ENCODE measurements around the gene TMEM245.

The TMEM245 gene

DNA sequence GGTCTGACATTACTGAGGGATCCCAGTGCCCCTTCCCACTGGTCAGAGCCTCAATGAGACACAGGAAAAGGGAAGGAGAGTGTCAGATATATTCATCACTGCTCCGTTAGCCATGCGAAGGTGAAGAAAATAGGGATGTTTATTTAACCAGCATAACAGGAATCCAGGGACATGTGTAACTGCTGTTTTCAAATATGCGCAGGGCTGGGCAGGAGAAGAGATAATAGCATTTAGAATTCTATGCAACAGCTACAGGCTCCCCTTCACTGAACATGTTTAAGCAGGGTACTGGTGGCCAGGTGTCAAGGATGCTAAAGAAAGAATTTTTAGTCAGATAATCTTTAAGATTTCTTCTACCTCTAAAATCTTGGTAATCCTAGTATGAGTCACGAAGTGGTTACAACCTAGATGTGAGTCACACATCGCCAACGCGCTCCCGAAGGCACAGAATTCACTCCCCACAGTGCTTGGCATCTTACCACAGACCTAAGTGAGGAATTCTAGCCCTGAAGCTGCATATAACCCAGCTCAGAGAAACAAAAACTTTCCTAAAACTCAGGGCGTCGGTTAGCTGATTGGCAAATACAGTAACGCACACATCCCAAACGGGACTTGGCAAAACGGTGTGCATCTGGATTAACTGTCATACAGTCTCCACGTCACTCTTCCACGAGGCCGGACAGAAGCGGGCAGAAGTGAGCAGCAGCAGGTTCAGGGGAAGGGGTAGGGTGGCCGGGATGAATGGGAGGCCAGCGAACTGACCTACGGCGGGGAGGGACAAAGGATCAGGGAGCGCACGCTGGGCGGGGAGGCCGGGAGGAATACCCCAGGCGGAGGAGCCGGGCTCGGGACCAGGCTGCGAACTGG lies 107.5 kb downstream of the TMEM245 start:
- peaks cover 17 to 26% of the 10 kb centered on the region in 2 experiments for H3K4me1 ChIP-seq (ENCODE audit: control insufficient read depth in 1 of 2, insufficient read depth in 1 of 2, low read depth in 1 of 2, low read length in 1 of 2)
- peak overlapping the region; percentile 78 to 88 for H3K4me3 ChIP-seq (ENCODE audit: low read depth in 1 of 2, low read length in 1 of 2)
- TF ChIP-seq, protein P1, sequence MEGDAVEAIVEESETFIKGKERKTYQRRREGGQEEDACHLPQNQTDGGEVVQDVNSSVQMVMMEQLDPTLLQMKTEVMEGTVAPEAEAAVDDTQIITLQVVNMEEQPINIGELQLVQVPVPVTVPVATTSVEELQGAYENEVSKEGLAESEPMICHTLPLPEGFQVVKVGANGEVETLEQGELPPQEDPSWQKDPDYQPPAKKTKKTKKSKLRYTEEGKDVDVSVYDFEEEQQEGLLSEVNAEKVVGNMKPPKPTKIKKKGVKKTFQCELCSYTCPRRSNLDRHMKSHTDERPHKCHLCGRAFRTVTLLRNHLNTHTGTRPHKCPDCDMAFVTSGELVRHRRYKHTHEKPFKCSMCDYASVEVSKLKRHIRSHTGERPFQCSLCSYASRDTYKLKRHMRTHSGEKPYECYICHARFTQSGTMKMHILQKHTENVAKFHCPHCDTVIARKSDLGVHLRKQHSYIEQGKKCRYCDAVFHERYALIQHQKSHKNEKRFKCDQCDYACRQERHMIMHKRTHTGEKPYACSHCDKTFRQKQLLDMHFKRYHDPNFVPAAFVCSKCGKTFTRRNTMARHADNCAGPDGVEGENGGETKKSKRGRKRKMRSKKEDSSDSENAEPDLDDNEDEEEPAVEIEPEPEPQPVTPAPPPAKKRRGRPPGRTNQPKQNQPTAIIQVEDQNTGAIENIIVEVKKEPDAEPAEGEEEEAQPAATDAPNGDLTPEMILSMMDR (IDR thresholded peaks at IDR 0.05), result no peak
- no peaks in the 10 kb centered on the region for H3K9me3 ChIP-seq
- H3K27me3 ChIP-seq, result peaks cover 13% of the 10 kb centered on the region
- H3K27ac ChIP-seq, result no peak overlapping the region
- H3K36me3 ChIP-seq, result no peaks in the 10 kb centered on the region

DNA sequence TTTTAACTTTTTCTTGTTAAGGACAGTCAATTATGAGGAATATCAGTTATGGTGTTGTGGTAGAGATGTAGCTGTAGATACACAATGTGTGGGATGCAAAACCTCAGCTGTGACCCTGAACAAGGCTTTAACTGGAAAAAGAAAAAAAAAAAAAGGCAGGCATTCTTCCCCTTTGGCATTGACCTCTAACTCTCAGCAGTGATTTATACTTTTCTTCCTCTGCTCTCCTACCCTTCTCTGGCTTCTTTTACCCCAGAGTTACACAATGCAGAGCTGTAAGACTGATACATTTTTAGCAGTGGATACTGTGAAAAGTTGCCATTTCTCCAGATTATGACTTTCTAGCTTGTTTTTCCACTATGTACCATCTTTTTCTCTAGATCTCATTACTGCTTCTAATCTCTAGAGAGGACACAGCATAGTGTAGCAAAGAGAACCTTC lies 108.5 kb downstream of the TMEM245 start:
- Histone ChIP-seq H3K27ac (peak overlapping the region; percentile 11), H3K4me3 (ENCODE audit: low read depth in 1 of 2, low read length in 1 of 2) (no peak overlapping the region), H3K9me3 (no peaks in the 10 kb centered on the region), H3K27me3 (peaks cover 13% of the 10 kb centered on the region), H3K4me1 (ENCODE audit: control insufficient read depth in 1 of 2, insufficient read depth in 1 of 2, low read depth in 1 of 2, low read length in 1 of 2) (peaks cover 17 to 26% of the 10 kb centered on the region in 2 experiments), H3K36me3 (no peaks in the 10 kb centered on the region)
- TF ChIP-seq, protein P1 (IDR thresholded peaks at IDR 0.05), result no peak

DNA sequence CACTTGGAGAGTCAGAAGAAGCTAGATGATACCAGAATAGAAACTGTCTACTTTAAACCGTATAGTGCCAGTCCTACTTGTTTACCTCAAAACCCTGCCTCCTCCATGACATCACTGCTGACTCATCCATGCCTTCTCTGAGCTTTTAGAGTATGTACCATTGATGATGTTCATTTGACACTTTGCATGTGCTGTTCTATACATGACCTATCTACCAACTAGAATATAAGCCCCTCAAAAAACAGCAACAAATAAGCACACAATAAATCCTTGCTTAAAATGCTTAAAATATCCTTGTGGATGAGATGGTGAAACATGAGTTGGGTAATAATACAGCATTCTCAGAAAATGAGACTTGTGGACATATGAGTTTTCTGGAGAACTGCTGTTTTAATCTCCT lies 109.0 kb downstream of the TMEM245 start:
- TF ChIP-seq, protein P1 (IDR thresholded peaks at IDR 0.05), result no peak
- Histone ChIP-seq H3K9me3 (no peaks in the 10 kb centered on the region), H3K36me3 (no peaks in the 10 kb centered on the region), H3K4me3 (ENCODE audit: low read depth in 1 of 2, low read length in 1 of 2) (no peak overlapping the region), H3K27ac (peak overlapping the region; percentile 11), H3K4me1 (ENCODE audit: control insufficient read depth in 1 of 2, insufficient read depth in 1 of 2, low read depth in 1 of 2, low read length in 1 of 2) (peaks cover 17 to 26% of the 10 kb centered on the region in 2 experiments), H3K27me3 (peaks cover 13% of the 10 kb centered on the region)

DNA sequence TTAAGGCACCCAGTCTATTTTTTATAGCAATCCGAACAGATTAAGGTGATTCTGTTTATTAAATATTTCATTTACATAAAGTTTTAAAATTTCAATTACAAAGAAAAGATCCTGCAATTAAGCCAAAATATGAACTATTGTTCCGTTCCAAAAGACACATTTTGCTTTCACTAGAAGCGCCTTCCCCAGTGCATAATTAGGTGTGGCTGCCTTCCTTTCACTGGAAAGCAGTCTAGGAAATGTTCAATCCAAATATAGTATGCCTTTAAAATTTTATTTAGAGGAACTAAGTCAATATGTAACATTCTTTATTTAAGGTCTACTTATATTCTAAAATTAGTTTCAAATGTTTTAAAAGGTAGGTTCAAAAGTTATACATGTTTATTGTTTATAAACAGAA lies 114.1 kb downstream of the TMEM245 start:
- H3K4me3 ChIP-seq (ENCODE audit: low read depth in 1 of 2, low read length in 1 of 2), result no peak overlapping the region
- H3K27me3 ChIP-seq, result no peaks in the 10 kb centered on the region
- no peaks in the 10 kb centered on the region for H3K36me3 ChIP-seq
- H3K4me1 ChIP-seq (ENCODE audit: control insufficient read depth in 1 of 2, insufficient read depth in 1 of 2, low read depth in 1 of 2, low read length in 1 of 2), result peaks cover 0 to 7% of the 10 kb centered on the region in 2 experiments
- TF ChIP-seq, protein P1 (IDR thresholded peaks at IDR 0.05), result no peak
- no peak overlapping the region for H3K27ac ChIP-seq
- H3K9me3 ChIP-seq, result peaks cover 3% of the 10 kb centered on the region

DNA sequence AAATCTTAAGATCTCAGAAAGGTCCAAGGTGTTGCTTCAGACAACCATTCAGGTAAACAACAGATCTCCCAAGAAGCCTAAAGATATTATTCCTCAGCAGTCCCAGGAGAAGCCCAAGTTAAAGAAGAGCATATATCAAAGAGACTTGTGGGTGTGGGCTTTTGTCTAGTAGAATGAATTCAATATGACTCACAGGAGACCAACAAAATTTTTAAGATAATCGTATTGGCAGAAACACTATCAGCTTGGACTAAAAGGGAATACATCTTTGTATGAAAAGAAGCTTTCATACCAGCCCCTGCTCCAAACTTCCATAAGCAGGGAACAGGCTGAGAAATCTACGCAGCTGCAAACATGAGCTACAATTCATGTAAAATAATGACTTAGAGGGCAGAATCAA lies 116.6 kb downstream of the TMEM245 start:
- H3K4me1 ChIP-seq (ENCODE audit: control insufficient read depth in 1 of 2, insufficient read depth in 1 of 2, low read depth in 1 of 2, low read length in 1 of 2), result peaks cover 0 to 4% of the 10 kb centered on the region in 2 experiments
- H3K36me3 ChIP-seq, result no peaks in the 10 kb centered on the region
- no peaks in the 10 kb centered on the region for H3K27me3 ChIP-seq
- no peak overlapping the region for H3K27ac ChIP-seq
- H3K9me3 ChIP-seq, result peaks cover 3% of the 10 kb centered on the region
- TF ChIP-seq, protein P1 (IDR thresholded peaks at IDR 0.05), result no peak
- H3K4me3 ChIP-seq (ENCODE audit: low read depth in 1 of 2, low read length in 1 of 2), result no peak overlapping the region
